GM12864 (cell line): Measurements from ENCODE around the gene EEFSEC.

Source experiments
- DNase-seq: peaks from one replicate; pipeline ENCODE4 v3.0.0-alpha.2; 2011; ENCODE audit warnings: low read depth
- H3K4me3 ChIP-seq: 2 replicates; pipeline ENCODE4 v1.5.1; 2011; ENCODE audit warnings: mild to moderate bottlenecking, low read depth, low read length, control low read depth
- CTCF ChIP-seq: IDR thresholded peaks from 2 replicates; pipeline ENCODE4 v1.5.1; 2011; ENCODE audit warnings: low read depth, mild to moderate bottlenecking, moderate library complexity, low read length, control low read depth, inconsistent platforms; ENCODE audit errors: missing control alignments

Gene EEFSEC

GRCh38 chr3:128226186-128226725 lies 73.0 kb downstream of the EEFSEC start:
- no peak for DNase-seq
- TF ChIP-seq CTCF: no peak
- no peak overlapping the region for H3K4me3 ChIP-seq

- H3K4me3 ChIP-seq: no peak overlapping the region
- peak; percentile 88 for TF ChIP-seq CTCF
- DNase-seq: no peak
Observed at GRCh38 chr3:128226795-128227395, 73.6 kb downstream of the EEFSEC start.

- no peak for TF ChIP-seq CTCF
- DNase-seq: no peak
- H3K4me3 ChIP-seq: no peak overlapping the region
Observed at GRCh38 chr3:128227507-128227906, 74.2 kb downstream of the EEFSEC start.

GRCh38 chr3:128228366-128228910 lies 75.2 kb downstream of the EEFSEC start:
- no peak for TF ChIP-seq CTCF
- no peak overlapping the region for H3K4me3 ChIP-seq
- no peak for DNase-seq

GRCh38 chr3:128229106-128229857 lies 76.0 kb downstream of the EEFSEC start:
- TF ChIP-seq CTCF: no peak
- no peak for DNase-seq

GRCh38 chr3:128231606-128232005 lies 78.3 kb downstream of the EEFSEC start:
- H3K4me3 ChIP-seq: no peak overlapping the region
- no peak for TF ChIP-seq CTCF
- DNase-seq: no peak

More at GRCh38 chr3:128229106-128229857, 76.0 kb downstream of the EEFSEC start:
- no peak overlapping the region for H3K4me3 ChIP-seq
